GM21529 (cell line): ENCODE data around the gene SHANK3.

Experiments used
- ATAC-seq: cut with Tn5 transposase; IDR thresholded peaks from one replicate; pipeline ENCODE4 v1.9.1; 2021; ENCODE audit not compliant: unreplicated experiment

The SHANK3 gene

GRCh38 chr22:50711446-50712340 is 39.1 kb downstream of the SHANK3 start:
- no peak for ATAC-seq

GRCh38 chr22:50712341-50713007 is 39.9 kb downstream of the SHANK3 start:
- no peak for ATAC-seq

GRCh38 chr22:50713008-50713385 is 40.4 kb downstream of the SHANK3 start:
- no peak for ATAC-seq

GRCh38 chr22:50713571-50714056 is 41.0 kb downstream of the SHANK3 start:
- ATAC-seq: no peak

GRCh38 chr22:50714150-50714549 is 41.5 kb downstream of the SHANK3 start:
- no peak for ATAC-seq

GRCh38 chr22:50714631-50715179 is 42.1 kb downstream of the SHANK3 start:
- ATAC-seq: no peak

- ATAC-seq: no peak
Measured at GRCh38 chr22:50715250-50715649, 42.6 kb downstream of the SHANK3 start.

GRCh38 chr22:50715776-50716175 is 43.2 kb downstream of the SHANK3 start:
- no peak for ATAC-seq

- no peak for ATAC-seq
Measured at GRCh38 chr22:50716290-50717024, 43.8 kb downstream of the SHANK3 start.

GRCh38 chr22:50717709-50718351 is 45.2 kb downstream of the SHANK3 start:
- no peak for ATAC-seq

- ATAC-seq: no peak
Measured at GRCh38 chr22:50718352-50718709, 45.7 kb downstream of the SHANK3 start.

GRCh38 chr22:50719814-50720300 is 47.2 kb downstream of the SHANK3 start:
- ATAC-seq: no peak

- no peak for ATAC-seq
Measured at GRCh38 chr22:50720301-50721256, 48.0 kb downstream of the SHANK3 start.

GRCh38 chr22:50721257-50721844 is 48.7 kb downstream of the SHANK3 start:
- no peak for ATAC-seq

- ATAC-seq: no peak
Measured at GRCh38 chr22:50722048-50722701, 49.6 kb downstream of the SHANK3 start.
